ENCODE results near the gene ADI1. TPM values are rescaled to one million over a fixed set of nuclear protein-coding genes. Genes with fewer than 3 reads are reported as not detected.

Gene ADI1
- total and polyA plus RNA-seq, 2 of the 4 experiments (the other 2 are of a cell fraction) = 43.2 to 46.0 TPM

GRCh38 chr2:3558205-3559014, 39.1 kb upstream of the ADI1 start, which contains the start of gene RNASEH1:
TSS of gene RNASEH1 (minus strand) at chr2:3558333. CDS start at chr2:3558260, 73 bp downstream.
- Histone ChIP-seq H3K56ac (ENCODE audit: extremely low read depth, insufficient read depth, low read length) (peak within 1 kb of the TSS; percentile 95), H3K4me1 (ENCODE audit: control insufficient read depth, insufficient read depth, low read length) (peaks cover 3% of the 10 kb centered on the region; the same call in 1 of the 2 replicates), H2AK5ac (ENCODE audit: low read depth, low read length) (peak within 1 kb of the TSS; percentile 83), H2BK5ac (ENCODE audit: low read depth, low read length, poor library complexity, severe bottlenecking) (peak within 1 kb of the TSS; percentile 61), H2AK9ac (replicated peaks; ENCODE audit: low read depth, low read length, poor library complexity) (peak within 1 kb of the TSS; percentile 96), H2BK20ac (ENCODE audit: low read depth, low read length) (peak within 1 kb of the TSS; percentile 75; the same call in 1 of the 2 replicates), H2AFZ (replicated peaks; ENCODE audit: low read length, poor library complexity) (peak within 1 kb of the TSS; percentile 97), H3K4me3 (ENCODE audit: insufficient read depth, low read depth, low read length) (peak within 1 kb of the TSS; percentile 68), H3K27ac (ENCODE audit: insufficient read depth, low read length) (peak within 1 kb of the TSS; percentile 79), H4K5ac (ENCODE audit: low read depth, low read length) (peak within 1 kb of the TSS; percentile 46), H4K8ac (ENCODE audit: low read depth in 2 of 2, low read length in 2 of 2) (peak within 1 kb of the TSS; percentile 97 to 98), H3K9me3 (ENCODE audit: control insufficient read depth, insufficient read depth, low read length) (no peaks in the 10 kb centered on the region), H4K91ac (ENCODE audit: insufficient read depth, low read depth, low read length) (peak within 1 kb of the TSS; percentile 96), H3K79me1 (ENCODE audit: low read depth in 1 of 2, low read length in 2 of 2) (peaks cover 30 to 50% of the 10 kb centered on the region in 2 experiments), H3K9me1 (ENCODE audit: insufficient read depth, low read length) (peaks cover 8% of the 10 kb centered on the region; the same call in 1 of the 2 replicates), H2BK15ac (ENCODE audit: low read depth, low read length) (peak within 1 kb of the TSS; percentile 62; the same call in 2 of the 3 replicates), H3K18ac (ENCODE audit: low read depth, low read length) (peak within 1 kb of the TSS; percentile 25), H3K9ac (ENCODE audit: low read depth, low read length) (peak within 1 kb of the TSS; percentile 78), H3K23ac (ENCODE audit: low read depth, low read length) (peak within 1 kb of the TSS; percentile 93), H3K4me2 (ENCODE audit: low read depth, low read length) (peak within 1 kb of the TSS; percentile 99), H3K4ac (ENCODE audit: low read depth, low read length) (peak within 1 kb of the TSS; percentile 98), H2BK120ac (ENCODE audit: low read depth, low read length) (peak within 1 kb of the TSS; percentile 81), H3K14ac (replicated peaks; ENCODE audit: low read depth, low read length) (peak within 1 kb of the TSS; percentile 99), H3K27me3 (ENCODE audit: control insufficient read depth, insufficient read depth, low read length) (no peaks in the 10 kb centered on the region), H4K20me1 (ENCODE audit: insufficient read depth, low read length) (no peaks in the 10 kb centered on the region), H3K36me3 (ENCODE audit: control insufficient read depth, insufficient read depth, low read length) (peaks cover 18% of the 10 kb centered on the region)
- dilution Hi-C loops (cut with HindIII; ENCODE audit: low sequenced_read_pairs, unreplicated experiment) (no loop called here), intact Hi-C loops (cut with micrococcal nuclease) (loop anchor here (1.0 to 2.0 kb wide), 4 partner anchors 17 to 93 kb away; partner anchors contain the start of gene RPS7), in situ Hi-C loops (cut with MboI; ENCODE audit: low sequenced_read_pairs) (no loop called here)
- ChIA-PET POLR2A (ENCODE audit: unreplicated experiment) (interaction anchor here (0.7 kb wide), 1 partner anchor 173 kb away, joined by 3 read pairs; no protein-coding TSS in a partner anchor), CTCF (interaction anchor here (0.8 kb wide), 1 partner anchor 15 kb away, joined by 3 read pairs; no protein-coding TSS in a partner anchor)
- ATAC-seq (ENCODE audit: low read depth) (peak; percentile 99), DNase-seq (peak; percentile 99)
- no peak for TF ChIP-seq NFE2L2 (IDR thresholded peaks at IDR 0.05; ENCODE audit: low read depth, low read length)
- peak; percentile 81 for TF ChIP-seq BHLHE40 (IDR thresholded peaks at IDR 0.05; ENCODE audit: low read depth, low read length)
- TF ChIP-seq POLR2A (IDR thresholded peaks at IDR 0.05; ENCODE audit: low read depth, low read length) = peak; percentile 96
- no peak for TF ChIP-seq RFX5 (IDR thresholded peaks at IDR 0.05; ENCODE audit: low read depth, low read length)
- peak; percentile 87 for TF ChIP-seq MAZ (IDR thresholded peaks at IDR 0.05; ENCODE audit: borderline replicate concordance, low read depth, low read length)
- peak; percentile 18; the same call in 1 of the 2 replicates for TF ChIP-seq USF2 (IDR thresholded peaks at IDR 0.05; ENCODE audit: low read depth, low read length)
- peak; percentile 94; the same call in 1 of the 2 replicates for TF ChIP-seq MXI1 (IDR thresholded peaks at IDR 0.05; ENCODE audit: borderline replicate concordance, low read depth, low read length)
- WGBS, 2 experiments (ENCODE audit: extremely low coverage in 2 of 2, insufficient read length in 1 of 2) = 1% methylated on average over 25 of the region's 67 CpGs; no CpG with 5 or more reads in 1 of the 2 experiments
- BruUV-seq (replicated peaks) = no TSS peak

Data from IMR-90 (cell line).